IMR-90 (cell line): Measurements from ENCODE around the gene FLRT1. TPM values are rescaled to one million over a fixed set of nuclear protein-coding genes. Genes with fewer than 3 reads are reported as not detected.

Source experiments
- ATAC-seq: fragments of 200-7000 bp; cut with Tn5 transposase; 2 replicates; pipeline ENCODE4 v1.9.1; 2020; ENCODE audit warnings: low read depth, mild to moderate bottlenecking, moderate library complexity
- BruUV-seq: library from RNA; stranded (reverse); fragments of 400-500 nt; replicated peaks from 2 replicates; lab custom pipeline; 2021; lab: Mats Ljungman, UMichigan
- CTCF ChIA-PET: fragments of 300-600 bp; formaldehyde crosslinking; extraction: SDS; loops from one replicate; lab custom pipeline; 2021; ENCODE audit warnings: antibody characterized with exemption; lab: Yijun Ruan, JAX
- POLR2A ChIA-PET: fragments of 300-600 bp; sonication (Branson Sonifier 250); formaldehyde crosslinking; loops from one replicate; lab custom pipeline; 2022; ENCODE audit warnings: antibody characterized with exemption; ENCODE audit not compliant: unreplicated experiment; lab: Charles Lee
- DNase-seq: peaks from one replicate; pipeline ENCODE4 v3.0.0; 2013
- H2AFZ ChIP-seq: replicated peaks from 2 replicates; pipeline ENCODE3; 2013; ENCODE audit warnings: low read length, mild to moderate bottlenecking; ENCODE audit not compliant: poor library complexity
- H2AK5ac ChIP-seq: 2 replicates; pipeline ENCODE4 v1.6.1; 2013; ENCODE audit warnings: low read depth, low read length, inconsistent platforms
- H2AK9ac ChIP-seq: replicated peaks from 2 replicates; pipeline ENCODE3; 2013; ENCODE audit warnings: mild to moderate bottlenecking, low read depth, low read length, moderate library complexity; ENCODE audit not compliant: poor library complexity
- H2BK120ac ChIP-seq: 2 replicates; pipeline ENCODE4 v1.6.1; 2013; ENCODE audit warnings: low read depth, low read length, inconsistent platforms
- H2BK15ac ChIP-seq: 3 replicates; pipeline ENCODE4 v1.6.1; 2013; ENCODE audit warnings: low read depth, low read length, inconsistent platforms
- H2BK20ac ChIP-seq: 2 replicates; pipeline ENCODE4 v1.6.1; 2013; ENCODE audit warnings: low read depth, mild to moderate bottlenecking, inconsistent platforms, low read length, moderate library complexity
- H2BK5ac ChIP-seq: 2 replicates; pipeline ENCODE4 v1.6.1; 2013; ENCODE audit warnings: mild to moderate bottlenecking, low read depth, low read length, inconsistent platforms; ENCODE audit not compliant: poor library complexity, severe bottlenecking
- H3K14ac ChIP-seq: replicated peaks from 2 replicates; pipeline ENCODE4 v1.6.1; 2013; ENCODE audit warnings: low read depth, low read length, inconsistent platforms
- H3K18ac ChIP-seq: 2 replicates; pipeline ENCODE4 v1.6.1; 2013; ENCODE audit warnings: low read depth, low read length, control low read depth
- H3K23ac ChIP-seq: 2 replicates; pipeline ENCODE4 v1.6.1; 2013; ENCODE audit warnings: low read depth, low read length, inconsistent platforms
- H3K27ac ChIP-seq: 2 replicates; pipeline ENCODE4 v1.5.1; 2013; ENCODE audit warnings: mild to moderate bottlenecking, control low read depth, low read length; ENCODE audit not compliant: insufficient read depth
- H3K27me3 ChIP-seq: 2 replicates; pipeline ENCODE4 v1.6.1; 2013; ENCODE audit warnings: low read length; ENCODE audit not compliant: control insufficient read depth, insufficient read depth
- H3K36me3 ChIP-seq: 2 replicates; pipeline ENCODE4 v1.6.1; 2013; ENCODE audit warnings: low read length, mixed read lengths; ENCODE audit not compliant: control insufficient read depth, insufficient read depth
- H3K4ac ChIP-seq: 2 replicates; pipeline ENCODE4 v1.6.1; 2013; ENCODE audit warnings: low read depth, low read length, inconsistent platforms
- H3K4me1 ChIP-seq: 2 replicates; pipeline ENCODE4 v1.6.1; 2013; ENCODE audit warnings: low read length, mixed read lengths; ENCODE audit not compliant: control insufficient read depth, insufficient read depth
- H3K4me2 ChIP-seq: 2 replicates; pipeline ENCODE4 v1.6.1; 2013; ENCODE audit warnings: low read depth, mild to moderate bottlenecking, control low read depth, low read length, moderate library complexity
- H3K4me3 ChIP-seq: 2 replicates; pipeline ENCODE4 v1.5.1; 2013; ENCODE audit warnings: low read depth, mild to moderate bottlenecking, control low read depth, low read length, moderate library complexity; ENCODE audit not compliant: insufficient read depth
- H3K56ac ChIP-seq: 2 replicates; pipeline ENCODE4 v1.6.1; 2013; ENCODE audit warnings: low read length, inconsistent platforms; ENCODE audit not compliant: insufficient read depth; ENCODE audit errors: extremely low read depth
- H3K79me1 ChIP-seq, 2 experiments: 2 replicates each; pipeline ENCODE4 v1.6.1; 2013; ENCODE audit warnings: low read length in 2 of 2, inconsistent platforms in 1 of 2, low read depth in 1 of 2
- H3K9ac ChIP-seq: 2 replicates; pipeline ENCODE4 v1.6.1; 2013; ENCODE audit warnings: low read depth, low read length, control low read depth
- H3K9me1 ChIP-seq: 2 replicates; pipeline ENCODE4 v1.6.1; 2013; ENCODE audit warnings: low read length, inconsistent platforms; ENCODE audit not compliant: insufficient read depth
- H3K9me3 ChIP-seq: 2 replicates; pipeline ENCODE4 v1.6.1; 2013; ENCODE audit warnings: low read length; ENCODE audit not compliant: control insufficient read depth, insufficient read depth
- H4K20me1 ChIP-seq: 2 replicates; pipeline ENCODE4 v1.6.1; 2013; ENCODE audit warnings: low read length, inconsistent platforms; ENCODE audit not compliant: insufficient read depth
- H4K5ac ChIP-seq: 2 replicates; pipeline ENCODE4 v1.6.1; 2013; ENCODE audit warnings: mild to moderate bottlenecking, low read depth, low read length, control low read depth
- H4K8ac ChIP-seq, 2 experiments: 2 replicates each; pipeline ENCODE4 v1.6.1; 2013; ENCODE audit warnings: low read depth in 2 of 2, low read length in 2 of 2, control low read depth in 1 of 2, inconsistent platforms in 1 of 2
- H4K91ac ChIP-seq: 2 replicates; pipeline ENCODE4 v1.6.1; 2013; ENCODE audit warnings: low read depth, low read length, inconsistent platforms; ENCODE audit not compliant: insufficient read depth
- BHLHE40 ChIP-seq: fragments of 150-350 bp; IDR thresholded peaks from 2 replicates; pipeline ENCODE4 v1.6.1; 2016; ENCODE audit warnings: mild to moderate bottlenecking, low read depth, low read length
- CEBPB ChIP-seq: IDR thresholded peaks from 2 replicates; pipeline ENCODE4 v1.6.1; 2012; ENCODE audit warnings: low read depth, low read length, improper control_type of control experiment
- CHD1 ChIP-seq: IDR thresholded peaks from 2 replicates; pipeline ENCODE4 v1.6.1; 2012; ENCODE audit warnings: low read depth, low read length, improper control_type of control experiment
- CTCF ChIP-seq: conservative IDR thresholded peaks from 2 replicates; pipeline ENCODE4 v1.5.1; 2012; ENCODE audit warnings: mild to moderate bottlenecking, low read depth, low read length, improper control_type of control experiment
- ELK1 ChIP-seq: fragments of 150-350 bp; IDR thresholded peaks from 2 replicates; pipeline ENCODE4 v1.6.1; 2016; ENCODE audit warnings: low read depth, mild to moderate bottlenecking, low read length, moderate library complexity, borderline replicate concordance
- FOS ChIP-seq: fragments of 150-350 bp; IDR thresholded peaks from 2 replicates; pipeline ENCODE4 v1.6.1; 2016; ENCODE audit warnings: low read depth, low read length
- MAFK ChIP-seq: IDR thresholded peaks from 2 replicates; pipeline ENCODE4 v1.6.1; 2012; ENCODE audit warnings: low read depth, low read length, improper control_type of control experiment
- MAZ ChIP-seq: IDR thresholded peaks from 2 replicates; pipeline ENCODE4 v1.6.1; 2012; ENCODE audit warnings: low read depth, mild to moderate bottlenecking, low read length, improper control_type of control experiment, moderate library complexity, borderline replicate concordance
- MXI1 ChIP-seq: IDR thresholded peaks from 2 replicates; pipeline ENCODE4 v1.6.1; 2012; ENCODE audit warnings: low read depth, mild to moderate bottlenecking, low read length, moderate library complexity, borderline replicate concordance
- NFE2L2 ChIP-seq: fragments of 150-350 bp; IDR thresholded peaks from 2 replicates; pipeline ENCODE4 v1.6.1; 2016; ENCODE audit warnings: low read depth, mild to moderate bottlenecking, low read length
- POLR2A ChIP-seq: IDR thresholded peaks from 2 replicates; pipeline ENCODE4 v1.6.1; 2012; ENCODE audit warnings: mild to moderate bottlenecking, low read depth, low read length
- RAD21 ChIP-seq: IDR thresholded peaks from 2 replicates; pipeline ENCODE4 v1.6.1; 2012; ENCODE audit warnings: low read length, improper control_type of control experiment
- RCOR1 ChIP-seq: IDR thresholded peaks from 2 replicates; pipeline ENCODE4 v1.6.1; 2012; ENCODE audit warnings: mild to moderate bottlenecking, low read length, improper control_type of control experiment; ENCODE audit not compliant: insufficient replicate concordance
- RFX5 ChIP-seq: IDR thresholded peaks from 2 replicates; pipeline ENCODE4 v1.8.0; 2012; ENCODE audit warnings: low read depth, mild to moderate bottlenecking, low read length, moderate library complexity
- SMC3 ChIP-seq: fragments of 150-350 bp; IDR thresholded peaks from 2 replicates; pipeline ENCODE4 v1.6.1; 2016; ENCODE audit warnings: low read depth, mild to moderate bottlenecking, antibody characterized with exemption, low read length, moderate library complexity
- USF2 ChIP-seq: fragments of 150-350 bp; IDR thresholded peaks from 2 replicates; pipeline ENCODE4 v1.6.1; 2017; ENCODE audit warnings: mild to moderate bottlenecking, antibody characterized with exemption, low read length, low read depth
- WGBS, 2 experiments: methylation state at CpG; one replicate each; pipeline versions ENCODE4 v1.1.5 to v1.1.7; 2013; ENCODE audit warnings: missing lambda C conversion rate in 2 of 2; ENCODE audit not compliant: insufficient read length in 1 of 2; ENCODE audit errors: extremely low coverage in 2 of 2; 5-methylcytosine and 5-hydroxymethylcytosine counted together
- dilution Hi-C: fragments of 300-500 bp; cut with HindIII; formaldehyde crosslinking; loops from one replicate; pipeline ENCODE4 v1.14.3; 2018; ENCODE audit warnings: low sequenced_read_pairs; ENCODE audit not compliant: unreplicated experiment
- in situ Hi-C: fragments of 300-500 bp; cut with MboI; formaldehyde crosslinking; loops from 3 replicates; pipeline ENCODE4 v1.14.3; 2019; ENCODE audit warnings: low sequenced_read_pairs, inconsistent platforms, mixed read lengths
- intact Hi-C: fragments of 100-400 bp; cut with micrococcal nuclease; formaldehyde crosslinking; loops from 2 replicates; pipeline ENCODE4 v1.10.0; 2022
- polyA plus RNA-seq, 3 experiments: library from polyadenylated mRNA; depleted of rRNA; stranded (reverse); fragments of >200 nt; gene quantifications; 2 replicates each; pipeline ENCODE4 v1.2.3, GENCODE V29; 2012; ENCODE audit warnings: low replicate concordance in 1 of 3
- total RNA-seq: library from RNA; depleted of rRNA; stranded (reverse); fragments of >200 nt; gene quantifications from 2 replicates; pipeline ENCODE4 v1.2.3, GENCODE V29; 2012

FLRT1 gene
- total and polyA plus RNA-seq, 2 of the 4 experiments (the other 2 are of a cell fraction): under 0.01 to 0.07 TPM

GRCh38 chr11:64060263-64060860 is 24.6 kb downstream of the FLRT1 start:
- peak overlapping the region; percentile 56 for H3K4me3 ChIP-seq
- no peak overlapping the region for H2BK15ac ChIP-seq
- DNase-seq (no peak), ATAC-seq (no peak)
- H3K4me1 ChIP-seq: peaks cover 3% of the 10 kb centered on the region; the same call in 1 of the 2 replicates
- no peak overlapping the region for H4K5ac ChIP-seq
- POLR2A ChIA-PET: no interaction called here
- no peak overlapping the region for H2BK5ac ChIP-seq
- dilution Hi-C loops (no loop called here), intact Hi-C loops (no loop called here), in situ Hi-C loops (no loop called here)
- H3K56ac ChIP-seq: no peak overlapping the region
- H2BK120ac ChIP-seq: no peak overlapping the region
- H3K27me3 ChIP-seq: peaks cover 4% of the 10 kb centered on the region; the same call in 1 of the 2 replicates
- no TSS peak for BruUV-seq
- CTCF ChIA-PET: no interaction called here
- no peaks in the 10 kb centered on the region for H3K79me1 ChIP-seq
- peaks cover 3% of the 10 kb centered on the region; the same call in 1 of the 2 replicates for H3K9me1 ChIP-seq
- no peaks in the 10 kb centered on the region for H3K9me3 ChIP-seq
- H3K9ac ChIP-seq: no peak overlapping the region
- no peak overlapping the region for H3K4ac ChIP-seq
- no peak overlapping the region for H3K27ac ChIP-seq
- no peak overlapping the region for H2BK20ac ChIP-seq
- no peak overlapping the region for H3K14ac ChIP-seq
- peak overlapping the region; percentile 87 for H3K4me2 ChIP-seq
- peaks cover under 1% of the 10 kb centered on the region; the same call in 1 of the 2 replicates for H4K20me1 ChIP-seq
- no peak for TF ChIP-seq FOS
- TF ChIP-seq POLR2A: no peak
- TF ChIP-seq NFE2L2: no peak
- no peak for TF ChIP-seq RCOR1
- TF ChIP-seq RFX5: no peak
- no peak for TF ChIP-seq MAFK
- no peak for TF ChIP-seq CEBPB
- TF ChIP-seq SMC3: no peak
- no peak for TF ChIP-seq USF2
- TF ChIP-seq MAZ: no peak
- TF ChIP-seq MXI1: no peak
- no peak for TF ChIP-seq CTCF
- TF ChIP-seq CHD1: no peak
- no peak for TF ChIP-seq RAD21
- no peak for TF ChIP-seq ELK1
- TF ChIP-seq BHLHE40: no peak
- H3K23ac ChIP-seq: no peak overlapping the region
- no peak overlapping the region for H3K18ac ChIP-seq
- peak overlapping the region in 1 of 2 experiments; percentile 17; a peak in 2 of 4 replicates for H4K8ac ChIP-seq
- WGBS, 2 experiments: 20% methylated on average over 15 of the region's 35 CpGs; no CpG with 5 or more reads in 1 of the 2 experiments
- no peak overlapping the region for H2AK5ac ChIP-seq
- no peak overlapping the region for H4K91ac ChIP-seq
- peak overlapping the region; percentile 97 for H2AFZ ChIP-seq
- peak overlapping the region; percentile 5 for H2AK9ac ChIP-seq
- H3K36me3 ChIP-seq: no peaks in the 10 kb centered on the region
